Activated CD8-positive, alpha-beta T cell treated with anti-CD3 and anti-CD28 coated beads for 36 hours (primary cell): Measurements from ENCODE around the gene ME3. TPM values are rescaled to one million over a fixed set of nuclear protein-coding genes. Genes with fewer than 3 reads are reported as not detected.

Experiments
- ATAC-seq: fragments of 200-7000 bp; cut with Tn5 transposase; one replicate; pipeline ENCODE4 v1.10.0; 2021; ENCODE audit warnings: mild to moderate bottlenecking, moderate library complexity
- CTCF ChIA-PET: fragments of 350-600 bp; sonication (Branson Sonifier 250); formaldehyde crosslinking; loops from one replicate; lab custom pipeline; 2021; ENCODE audit warnings: antibody characterized with exemption; lab: Charles Lee
- POLR2A ChIA-PET: fragments of 350-600 bp; sonication (Branson Sonifier 250); formaldehyde crosslinking; loops from one replicate; lab custom pipeline; 2021; ENCODE audit warnings: antibody characterized with exemption; lab: Charles Lee
- DNase-seq: peaks from one replicate; pipeline ENCODE4 v3.0.0-alpha.2; 2020
- H3K27ac Mint-ChIP-seq: one replicate; pipeline ENCODE4 v1.8.0; 2021; ENCODE audit warnings: mild to moderate bottlenecking, mixed read lengths
- H3K27me3 Mint-ChIP-seq: one replicate; pipeline ENCODE4 v1.8.0; 2021; ENCODE audit warnings: mixed read lengths
- H3K36me3 Mint-ChIP-seq: one replicate; pipeline ENCODE4 v1.8.0; 2021; ENCODE audit warnings: low read depth, mixed read lengths
- H3K4me1 Mint-ChIP-seq: one replicate; pipeline ENCODE4 v1.8.0; 2021; ENCODE audit warnings: low read depth, mixed read lengths
- H3K4me3 Mint-ChIP-seq: one replicate; pipeline ENCODE4 v1.8.0; 2021; ENCODE audit warnings: mild to moderate bottlenecking, moderate library complexity, mixed read lengths
- H3K9me3 Mint-ChIP-seq: one replicate; pipeline ENCODE4 v1.8.0; 2021; ENCODE audit warnings: mixed read lengths
- intact Hi-C: fragments of 100-400 bp; cut with micrococcal nuclease; formaldehyde crosslinking; loops from one replicate; pipeline ENCODE4 v1.10.0; 2022
- total RNA-seq, 2 experiments: library from RNA; stranded (reverse); gene quantifications; one replicate each; pipeline ENCODE4 v1.2.3, GENCODE V29; 2021
- TF ChIP-seq, protein P1 (sequence below): fragments of 200-600 bp; IDR thresholded peaks from one replicate; pipeline ENCODE4 v1.8.0; 2022; ENCODE audit warnings: antibody characterized with exemption, mild to moderate bottlenecking

ME3 gene
- total RNA-seq, 2 experiments from 2014 or later: 5.0 to 6.2 TPM

DNA sequence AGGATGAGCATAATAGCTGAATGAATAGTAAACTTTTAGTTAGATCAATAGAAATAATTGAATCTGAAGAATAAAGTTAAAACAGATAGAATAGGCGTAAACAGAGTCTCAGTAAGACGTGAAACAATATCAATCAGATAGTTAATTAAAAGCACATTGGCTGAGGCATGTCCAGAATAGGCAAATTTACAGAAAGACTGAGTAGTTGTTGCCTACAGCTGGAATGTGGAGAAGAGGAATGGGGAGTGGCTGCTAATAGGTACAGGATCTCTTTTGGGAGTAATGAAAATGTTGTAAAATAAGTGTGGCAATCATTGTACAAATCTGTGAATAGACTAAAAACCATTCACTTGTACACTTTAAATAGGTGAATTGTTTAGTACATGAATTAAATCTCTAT lies 36.3 kb upstream of the ME3 start:
- ATAC-seq (no peak), DNase-seq (no peak)
- TF ChIP-seq, protein P1, sequence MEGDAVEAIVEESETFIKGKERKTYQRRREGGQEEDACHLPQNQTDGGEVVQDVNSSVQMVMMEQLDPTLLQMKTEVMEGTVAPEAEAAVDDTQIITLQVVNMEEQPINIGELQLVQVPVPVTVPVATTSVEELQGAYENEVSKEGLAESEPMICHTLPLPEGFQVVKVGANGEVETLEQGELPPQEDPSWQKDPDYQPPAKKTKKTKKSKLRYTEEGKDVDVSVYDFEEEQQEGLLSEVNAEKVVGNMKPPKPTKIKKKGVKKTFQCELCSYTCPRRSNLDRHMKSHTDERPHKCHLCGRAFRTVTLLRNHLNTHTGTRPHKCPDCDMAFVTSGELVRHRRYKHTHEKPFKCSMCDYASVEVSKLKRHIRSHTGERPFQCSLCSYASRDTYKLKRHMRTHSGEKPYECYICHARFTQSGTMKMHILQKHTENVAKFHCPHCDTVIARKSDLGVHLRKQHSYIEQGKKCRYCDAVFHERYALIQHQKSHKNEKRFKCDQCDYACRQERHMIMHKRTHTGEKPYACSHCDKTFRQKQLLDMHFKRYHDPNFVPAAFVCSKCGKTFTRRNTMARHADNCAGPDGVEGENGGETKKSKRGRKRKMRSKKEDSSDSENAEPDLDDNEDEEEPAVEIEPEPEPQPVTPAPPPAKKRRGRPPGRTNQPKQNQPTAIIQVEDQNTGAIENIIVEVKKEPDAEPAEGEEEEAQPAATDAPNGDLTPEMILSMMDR: no peak
- Mint-ChIP-seq H3K27me3 (peaks cover 17% of the 10 kb centered on the region), H3K4me3 (no peak overlapping the region), H3K27ac (no peak overlapping the region), H3K36me3 (no peaks in the 10 kb centered on the region), H3K9me3 (peaks cover 5% of the 10 kb centered on the region), H3K4me1 (no peaks in the 10 kb centered on the region)
- POLR2A ChIA-PET: no interaction called here
- CTCF ChIA-PET: no interaction called here
- intact Hi-C loops: no loop called here

DNA sequence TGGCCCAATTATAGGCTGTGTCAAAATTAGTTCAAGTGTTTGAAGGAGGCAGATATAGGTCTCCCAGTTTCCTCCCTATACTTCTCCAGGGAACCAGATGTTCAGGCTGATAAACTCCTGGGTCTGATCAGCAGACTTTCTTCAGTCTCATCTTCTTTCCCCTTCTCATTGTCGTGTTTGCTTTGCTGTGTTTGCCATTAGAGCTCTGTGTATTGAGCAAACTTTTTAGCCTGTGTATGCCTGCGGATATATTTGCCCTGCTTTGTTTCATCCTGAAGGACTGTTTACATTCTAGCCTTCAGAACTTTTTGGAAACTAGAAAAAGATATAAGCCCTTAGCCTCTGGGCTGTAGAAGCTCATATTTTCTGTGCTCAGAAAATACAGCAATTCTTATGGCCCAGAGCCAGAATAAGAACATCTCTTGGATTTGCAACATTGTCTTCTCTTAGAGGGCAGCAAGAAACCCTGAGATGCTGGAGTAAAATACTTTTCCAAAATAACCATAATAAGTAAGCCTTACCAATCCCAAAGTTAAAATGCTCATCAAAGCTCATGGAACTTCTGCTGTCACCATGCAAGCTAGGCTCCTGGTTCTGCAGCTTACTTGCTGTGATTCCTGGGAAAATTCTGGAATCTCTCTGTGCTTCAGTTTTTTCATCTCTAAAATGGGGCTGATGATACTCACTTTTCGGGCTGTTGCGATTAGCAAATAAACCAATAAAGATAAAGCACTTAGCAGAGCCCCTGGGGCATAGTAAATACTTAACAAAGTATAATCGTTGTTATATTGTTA lies 34.1 kb upstream of the ME3 start:
- no peak overlapping the region for H3K4me3 Mint-ChIP-seq
- intact Hi-C loops: no loop called here
- POLR2A ChIA-PET: no interaction called here

DNA sequence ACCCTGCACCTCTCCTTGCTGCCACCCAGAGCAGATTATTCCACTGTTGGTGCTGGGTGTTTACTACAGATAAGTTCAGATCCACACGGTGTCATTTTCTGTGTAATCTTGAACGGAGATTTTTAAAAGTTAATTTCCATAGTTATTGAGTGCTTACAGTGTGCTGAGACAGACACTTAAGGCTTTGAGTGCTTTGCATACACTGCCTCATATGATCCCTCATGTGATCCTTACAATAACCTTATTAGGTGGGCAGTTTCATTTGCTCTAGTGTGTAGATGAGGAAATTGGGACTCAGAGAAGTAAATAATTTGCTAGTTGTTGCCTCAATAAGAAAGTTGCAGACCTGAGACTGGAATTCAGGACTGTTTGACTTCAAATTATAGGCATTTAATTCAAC lies 32.3 kb upstream of the ME3 start:
- Mint-ChIP-seq H3K36me3 (no peaks in the 10 kb centered on the region), H3K27me3 (peaks cover 14% of the 10 kb centered on the region), H3K27ac (no peak overlapping the region), H3K4me1 (no peaks in the 10 kb centered on the region), H3K4me3 (no peak overlapping the region), H3K9me3 (no peaks in the 10 kb centered on the region)
- intact Hi-C loops: no loop called here
- DNase-seq: no peak
- no peak for ATAC-seq
- ChIA-PET POLR2A (no interaction called here), CTCF (interaction anchor here (1.4 kb wide), 1 partner anchor 10 kb away, joined by 3 read pairs; no protein-coding TSS in a partner anchor)
- TF ChIP-seq, protein P1: no peak

More for the DNA sequence above, 34.1 kb upstream of the ME3 start:
- Mint-ChIP-seq H3K27me3 (peaks cover 18% of the 10 kb centered on the region), H3K27ac (no peak overlapping the region), H3K9me3 (peaks cover 5% of the 10 kb centered on the region), H3K36me3 (no peaks in the 10 kb centered on the region), H3K4me1 (no peaks in the 10 kb centered on the region)
- TF ChIP-seq, protein P1: no peak
- ATAC-seq (no peak), DNase-seq (no peak)
- CTCF ChIA-PET: interaction anchor here (0.7 kb wide), 1 partner anchor 12 kb away, joined by 3 read pairs; no protein-coding TSS in a partner anchor

DNA sequence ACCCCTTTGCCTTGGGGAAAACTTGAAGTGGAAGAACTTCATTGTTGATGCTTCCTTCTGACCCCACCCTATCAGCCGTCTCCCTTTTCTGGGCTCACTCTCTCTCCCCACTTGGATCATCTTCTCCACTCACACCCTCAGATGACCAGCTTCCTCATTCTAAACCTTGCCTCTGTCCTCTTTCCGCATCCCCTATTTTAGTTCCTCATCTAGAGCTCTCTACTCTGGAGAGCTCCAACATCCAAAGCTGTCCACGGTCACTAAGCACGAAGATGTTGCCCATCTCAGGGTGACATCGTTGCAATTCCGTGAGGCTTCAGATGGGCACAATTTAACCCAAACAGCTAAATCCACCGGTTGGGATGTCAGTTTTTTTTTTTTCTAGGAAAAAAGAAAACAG lies 31.6 kb upstream of the ME3 start:
- Mint-ChIP-seq H3K27me3 (peaks cover 14% of the 10 kb centered on the region), H3K4me3 (no peak overlapping the region), H3K27ac (no peak overlapping the region), H3K36me3 (no peaks in the 10 kb centered on the region), H3K9me3 (no peaks in the 10 kb centered on the region), H3K4me1 (peaks cover 2% of the 10 kb centered on the region)
- ChIA-PET CTCF (no interaction called here), POLR2A (no interaction called here)
- no peak for ATAC-seq
- no peak for DNase-seq
- TF ChIP-seq, protein P1: no peak
- intact Hi-C loops: no loop called here

DNA sequence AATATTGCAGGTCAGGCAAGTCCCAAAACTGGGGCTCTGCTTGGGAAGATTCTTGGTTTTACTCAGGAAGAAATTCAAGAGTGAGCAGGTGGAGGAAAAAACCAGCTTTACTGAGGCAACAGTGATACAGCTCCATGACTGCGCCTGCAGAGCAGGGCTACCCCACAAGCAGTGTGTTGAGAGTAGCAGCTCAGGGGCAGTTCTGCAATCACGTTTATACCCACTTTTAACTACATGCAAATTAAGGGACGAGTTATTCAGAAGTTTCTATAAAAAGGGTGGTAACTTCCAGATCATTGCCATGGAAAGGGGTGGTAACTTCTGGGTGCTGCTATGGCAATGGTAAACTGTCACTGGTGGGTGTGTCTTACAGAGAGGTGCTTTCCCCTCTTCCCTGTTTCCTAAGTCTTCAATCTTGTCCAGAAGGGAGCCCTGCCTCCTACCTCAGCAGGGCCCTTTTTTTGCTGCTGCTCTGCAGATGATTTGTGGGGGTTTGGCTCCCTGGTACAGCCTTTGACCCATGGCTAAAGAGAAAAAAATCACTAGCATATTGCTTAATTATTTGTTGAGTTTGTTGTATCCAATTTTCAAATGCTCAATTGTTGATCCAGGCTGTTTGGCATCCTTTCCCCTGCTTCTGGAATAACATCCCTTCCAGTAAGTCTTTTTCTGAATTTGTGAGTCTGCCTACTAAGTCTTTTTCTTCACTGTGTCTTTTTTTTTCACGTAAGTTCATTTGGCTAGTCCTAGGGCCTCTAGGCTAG lies 30.0 kb upstream of the ME3 start:
- peaks cover 4% of the 10 kb centered on the region for H3K4me1 Mint-ChIP-seq
- H3K36me3 Mint-ChIP-seq: no peaks in the 10 kb centered on the region
- ATAC-seq: no peak
- H3K27ac Mint-ChIP-seq: no peak overlapping the region
- CTCF ChIA-PET: no interaction called here
- no peaks in the 10 kb centered on the region for H3K9me3 Mint-ChIP-seq
- POLR2A ChIA-PET: no interaction called here
- peaks cover 10% of the 10 kb centered on the region for H3K27me3 Mint-ChIP-seq
- intact Hi-C loops: no loop called here
- DNase-seq: no peak
- no peak overlapping the region for H3K4me3 Mint-ChIP-seq
- TF ChIP-seq, protein P1: no peak
